Measurements from ENCODE around the gene RSBN1L.
"Not testable (repeated sequence)": the region's sequence is repeated elsewhere in the genome, so short reads cannot be mapped to it uniquely, and the experiment has no call there.

The RSBN1L gene

DNA sequence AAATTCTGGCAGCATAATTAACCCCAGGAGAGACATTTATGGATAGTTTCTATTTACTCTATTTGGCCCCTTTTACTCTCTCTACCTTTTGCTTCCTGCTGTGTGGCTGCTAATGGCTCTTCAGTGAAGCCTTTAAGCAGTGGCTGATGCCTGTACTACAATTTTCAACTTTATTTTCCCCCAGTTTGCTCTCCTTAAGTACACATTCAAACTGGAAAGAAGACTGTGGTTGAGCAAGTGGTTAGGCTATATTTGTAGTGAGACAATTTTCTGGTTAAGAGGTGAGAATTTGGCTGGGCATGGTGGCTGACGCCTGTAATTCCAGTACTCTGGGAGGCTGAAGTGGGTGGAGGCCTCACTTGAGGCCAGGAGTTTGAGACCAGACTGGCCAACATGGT is 8.5 kb upstream of the RSBN1L start:
- no peak for DNase-seq (ENCODE audit: low read depth)

DNA sequence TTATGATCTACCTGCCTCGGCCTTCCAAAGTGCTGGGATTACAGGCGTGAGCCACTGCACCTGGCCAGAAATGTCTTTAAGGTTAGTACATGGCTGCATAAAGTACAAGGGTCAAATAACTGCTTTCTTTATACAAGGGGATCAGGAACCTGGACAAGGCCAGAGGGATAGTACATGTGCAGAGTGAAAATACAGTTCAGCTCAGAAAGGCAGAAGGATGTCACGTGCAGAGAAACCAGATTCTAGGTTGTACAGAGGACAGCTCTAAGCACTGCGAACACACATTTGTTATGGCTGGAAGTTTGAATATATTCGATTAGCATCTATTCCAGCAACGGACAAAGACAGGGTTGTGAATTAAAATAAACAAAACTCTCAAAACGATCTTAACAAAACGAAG is 6.0 kb upstream of the RSBN1L start:
- no peak for DNase-seq (ENCODE audit: low read depth)

DNA sequence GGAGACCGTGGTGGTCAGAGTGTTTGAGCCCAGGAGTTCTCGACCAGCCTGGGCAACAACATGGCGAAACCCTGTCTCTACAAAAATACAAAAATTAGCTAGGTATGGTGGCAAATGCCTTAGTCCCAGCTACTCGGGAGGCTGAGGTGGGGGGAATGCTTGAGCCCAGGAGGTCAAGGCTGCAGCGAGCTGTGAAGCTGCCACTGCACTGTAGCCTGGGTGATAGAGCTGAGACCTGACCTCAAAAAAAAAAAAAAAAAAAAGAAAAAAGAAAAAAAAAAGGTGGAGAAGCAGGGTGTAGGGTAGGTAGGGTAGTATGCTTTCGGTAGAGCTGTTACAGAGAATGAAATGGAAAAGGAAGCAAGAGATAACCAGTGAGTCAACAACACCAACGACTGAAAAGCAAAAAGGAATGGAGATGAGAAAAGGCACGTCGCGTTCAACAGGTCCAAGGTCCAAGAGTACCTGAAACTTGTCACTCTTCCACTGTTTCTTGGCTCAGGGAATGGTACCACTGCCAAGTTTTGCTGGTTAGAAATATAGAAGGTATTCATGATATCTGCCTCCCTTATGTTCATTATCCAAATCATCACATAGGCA is 4.3 kb upstream of the RSBN1L start:
- no peak for DNase-seq (ENCODE audit: low read depth)

DNA sequence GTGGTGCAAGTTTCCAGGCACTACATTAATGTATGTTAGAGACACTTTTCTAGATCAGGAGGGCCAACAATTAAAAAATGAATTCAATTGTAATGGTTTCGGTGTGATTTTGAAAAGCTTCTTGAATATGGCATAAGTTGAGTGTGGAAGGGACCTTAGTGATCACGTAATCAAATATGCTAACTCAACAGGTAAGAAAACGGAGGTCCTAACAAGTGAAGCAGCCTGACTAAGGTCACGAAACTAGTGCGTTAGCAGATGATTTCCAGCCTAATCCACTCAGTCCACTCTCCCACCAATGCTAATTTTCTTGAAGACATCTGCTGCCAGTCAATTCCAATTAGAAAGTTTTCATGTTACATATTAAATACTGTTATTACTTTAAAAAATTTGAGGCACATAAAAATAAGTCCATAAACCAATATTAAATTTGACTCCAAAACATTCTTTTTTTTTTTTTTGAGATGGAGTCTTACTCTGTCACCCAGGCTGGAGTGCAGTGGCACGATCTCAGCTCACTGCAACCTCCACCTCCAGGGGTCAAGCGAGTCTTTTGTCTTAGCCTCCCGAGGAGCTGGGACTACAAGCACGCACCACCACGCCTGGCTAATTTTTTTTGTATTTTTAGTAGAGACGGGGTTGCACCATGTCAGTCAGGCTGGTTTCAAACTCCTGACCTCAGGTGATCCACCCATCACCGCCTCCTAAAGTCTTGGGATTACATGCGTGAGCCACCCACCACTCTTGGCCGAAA is 2.3 kb upstream of the RSBN1L start:
- no peak for DNase-seq (ENCODE audit: low read depth)

DNA sequence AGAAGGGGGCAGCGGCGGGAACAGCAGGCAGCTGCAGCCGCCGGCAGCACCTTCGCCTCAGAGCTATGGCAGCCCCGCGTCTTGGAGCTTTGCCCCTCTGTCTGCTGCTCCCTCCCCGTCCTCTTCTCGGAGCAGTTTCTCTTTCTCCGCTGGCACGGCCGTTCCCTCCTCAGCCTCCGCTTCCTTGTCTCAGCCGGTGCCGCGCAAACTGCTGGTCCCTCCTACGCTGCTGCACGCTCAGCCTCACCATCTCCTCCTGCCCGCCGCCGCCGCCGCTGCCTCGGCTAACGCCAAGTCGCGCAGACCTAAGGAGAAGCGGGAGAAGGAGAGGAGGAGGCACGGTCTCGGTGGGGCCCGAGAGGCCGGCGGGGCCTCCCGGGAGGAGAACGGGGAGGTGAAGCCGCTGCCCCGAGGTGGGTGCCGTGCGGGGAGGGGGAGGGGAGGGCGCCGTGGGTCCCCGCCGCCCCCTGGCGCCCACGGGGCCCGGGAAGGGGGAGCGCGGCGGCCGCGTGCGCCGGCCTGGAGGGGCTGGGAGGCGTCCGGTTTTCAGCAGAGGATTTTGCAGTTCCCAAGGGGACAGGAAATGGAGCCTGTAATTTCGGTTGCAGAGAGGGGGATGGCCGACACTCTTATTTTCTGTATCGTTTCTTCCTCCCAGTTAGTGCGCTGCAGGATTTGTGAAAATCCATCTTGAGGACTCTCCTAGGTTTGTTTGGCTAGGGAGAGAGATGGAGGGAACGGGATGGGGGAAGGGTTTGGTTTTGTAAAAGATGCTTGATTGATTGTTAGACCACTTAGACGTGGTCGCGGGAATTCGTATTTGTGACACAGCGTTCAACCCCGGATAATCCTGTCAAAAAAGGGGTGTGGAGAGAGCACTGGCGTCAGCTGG is 630 bp downstream of the RSBN1L start:
- DNase-seq (ENCODE audit: low read depth) = peak; percentile 37

DNA sequence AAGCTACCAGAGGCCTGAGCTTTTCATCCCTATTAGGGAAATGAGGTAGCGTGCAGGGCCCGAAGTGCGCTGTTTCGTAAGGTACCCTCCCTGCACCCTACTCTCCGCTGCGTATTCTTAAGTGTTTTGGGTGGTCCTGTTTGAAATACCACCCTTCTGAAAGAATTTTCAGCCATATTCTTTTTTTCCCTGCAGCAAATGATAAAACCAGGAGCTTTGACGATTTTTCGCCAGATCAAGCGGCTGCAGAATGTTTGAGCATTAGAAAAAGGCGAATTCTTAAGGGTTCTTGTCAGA is 1.2 kb downstream of the RSBN1L start:
- DNase-seq (ENCODE audit: low read depth) = peak; percentile 47

DNA sequence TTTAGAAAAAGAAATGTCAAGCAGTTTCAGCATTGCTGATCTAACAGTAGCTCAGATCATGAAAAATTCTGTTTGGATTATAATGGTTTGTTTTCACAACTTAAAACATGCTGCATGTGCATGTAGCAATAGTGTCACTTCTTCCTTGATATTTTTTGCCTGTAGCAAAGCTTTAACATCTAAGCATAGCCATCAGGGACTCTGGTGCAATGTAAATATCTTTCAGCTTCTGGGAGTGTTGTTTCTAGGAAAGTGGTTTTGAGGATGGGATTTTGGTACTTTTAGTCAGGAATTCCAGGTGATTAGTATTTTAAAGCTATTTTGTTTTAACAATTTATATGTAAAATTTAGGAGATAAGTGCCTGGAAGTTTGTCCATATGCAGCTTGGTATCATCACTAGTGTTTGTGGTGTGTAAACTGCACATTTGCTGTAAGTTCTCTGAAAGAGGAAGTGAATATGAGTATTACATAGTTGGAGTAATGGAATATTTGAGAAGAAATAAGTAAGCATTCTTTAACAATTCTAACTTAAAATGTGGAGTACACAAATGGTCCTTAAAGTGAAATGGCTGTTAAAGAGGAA is 1.9 kb downstream of the RSBN1L start:
- no peak for DNase-seq (ENCODE audit: low read depth)

DNA sequence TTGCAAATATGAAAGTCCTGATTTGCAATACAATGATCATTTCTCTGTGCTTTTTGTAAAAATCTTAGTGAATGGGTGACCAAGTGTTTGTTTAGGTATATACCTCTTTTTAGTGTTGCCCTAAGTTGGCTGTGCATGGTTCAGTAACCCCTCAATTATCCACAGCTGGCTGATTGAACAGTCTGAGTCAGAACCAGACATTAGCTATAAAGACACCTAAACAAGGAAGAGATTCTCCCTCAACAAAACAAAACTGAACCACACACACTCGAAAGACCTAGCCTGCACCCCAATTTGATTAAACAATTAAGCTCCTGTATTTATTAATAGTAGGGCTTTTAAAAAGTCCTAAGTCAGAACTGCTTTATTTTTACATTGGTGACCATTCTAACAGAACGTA is 2.8 kb downstream of the RSBN1L start:
- no peak for DNase-seq (ENCODE audit: low read depth)

DNA sequence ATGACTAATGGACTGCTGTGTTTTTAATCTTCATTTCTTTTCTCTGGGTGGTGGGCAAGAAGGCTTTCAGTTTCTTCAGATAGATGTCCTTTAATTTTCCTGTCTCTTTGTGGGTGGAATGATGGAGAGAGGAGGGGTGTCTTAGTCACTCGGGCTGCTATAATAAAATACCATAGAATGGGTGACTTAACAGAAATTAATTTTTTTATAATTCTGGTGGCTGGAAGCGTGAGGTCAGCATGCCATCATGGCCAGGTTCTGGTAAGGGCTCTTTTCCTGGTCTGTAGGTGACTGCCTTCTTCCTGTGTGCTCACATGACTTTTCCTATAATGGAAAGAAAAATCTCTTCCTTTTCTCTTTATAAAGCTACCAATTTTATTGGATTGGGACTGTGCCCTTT is 6.3 kb downstream of the RSBN1L start:
- no peak for DNase-seq (ENCODE audit: low read depth)

DNA sequence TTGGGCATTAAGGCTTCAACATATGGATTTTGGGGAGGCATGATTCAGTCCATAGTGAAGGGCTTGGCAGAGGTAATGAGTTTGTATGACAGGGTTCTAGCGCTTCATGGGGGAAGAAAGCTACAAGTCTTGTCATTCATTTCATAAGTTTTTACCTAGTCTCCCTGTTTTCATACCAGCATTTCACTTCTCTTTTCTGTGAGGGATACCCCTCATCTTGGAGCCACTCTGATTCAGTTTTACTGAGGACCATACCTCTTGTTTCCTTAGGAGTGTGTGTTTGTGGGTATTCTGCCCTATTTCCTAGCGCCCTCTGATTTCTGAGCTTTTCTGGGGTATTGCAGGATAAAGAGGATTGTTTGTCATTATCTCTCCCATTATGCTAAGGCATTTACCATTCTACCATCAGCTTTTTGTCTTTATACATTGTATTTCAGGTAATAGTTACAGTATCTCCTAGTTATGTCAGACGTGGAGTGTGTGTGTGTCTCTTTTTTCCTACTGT is 6.8 kb downstream of the RSBN1L start:
- DNase-seq (ENCODE audit: low read depth) = no peak

DNA sequence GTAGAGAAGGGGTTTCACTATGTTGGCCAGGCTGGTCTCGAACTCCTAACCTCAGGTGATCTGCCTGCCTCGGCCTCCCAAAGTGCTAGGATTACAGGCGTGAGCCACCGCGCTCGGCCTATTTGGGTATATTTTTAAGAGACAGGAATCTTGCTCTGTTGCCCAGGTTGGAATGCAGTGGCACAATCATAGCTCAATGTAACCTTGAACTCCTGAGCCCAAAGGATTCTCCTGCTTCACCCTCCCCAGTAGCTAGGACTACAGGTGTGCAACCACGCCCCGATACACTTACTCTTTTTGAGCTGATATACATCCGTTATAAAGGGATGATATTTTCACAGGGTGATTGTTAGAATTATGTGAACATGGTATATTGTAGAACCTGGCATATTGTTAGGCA is 7.4 kb downstream of the RSBN1L start:
- not testable (repeated sequence) for DNase-seq (ENCODE audit: low read depth)

DNA sequence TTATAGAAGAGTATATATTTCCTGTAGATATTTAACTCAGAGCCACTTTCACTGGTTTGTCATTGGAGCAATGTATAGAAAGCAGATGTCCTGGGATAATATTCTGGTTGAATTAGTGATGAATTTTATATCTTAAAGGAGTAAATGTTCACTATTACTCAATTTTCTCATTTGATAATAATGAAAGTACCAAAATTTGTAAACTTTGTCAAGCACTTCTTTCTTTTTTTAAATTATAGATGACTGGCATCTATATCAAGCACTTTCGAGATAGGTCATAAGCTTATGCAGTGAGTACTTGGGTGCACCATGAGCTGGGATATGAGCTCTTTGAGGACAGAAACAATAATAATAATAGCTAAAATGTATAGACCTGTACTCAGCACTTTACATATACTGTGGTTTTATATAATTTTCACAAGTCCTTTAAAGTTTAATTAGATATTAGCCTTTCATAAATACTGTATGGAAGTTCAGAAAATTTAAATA is 11.3 kb downstream of the RSBN1L start:
- no peak for DNase-seq (ENCODE audit: low read depth)

DNA sequence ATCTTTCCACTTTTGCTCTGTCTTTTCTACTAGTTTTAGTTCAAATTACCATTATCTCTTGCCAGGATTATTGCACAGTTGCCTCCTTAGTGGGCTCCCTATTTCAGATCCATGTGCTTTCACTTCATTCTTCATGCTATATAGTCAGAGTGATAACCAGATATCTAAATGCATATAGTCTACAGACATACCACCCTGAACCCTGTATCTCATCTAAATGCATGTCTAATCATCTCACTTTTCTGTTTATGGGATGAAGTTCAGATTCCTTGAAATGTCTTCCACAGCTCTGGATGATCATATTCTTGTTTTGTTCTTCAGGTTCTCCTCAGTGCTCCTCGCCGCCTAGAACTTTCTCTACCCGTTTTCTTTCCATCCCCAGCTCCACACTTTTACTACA is 13.8 kb downstream of the RSBN1L start:
- DNase-seq (ENCODE audit: low read depth) = no peak

DNA sequence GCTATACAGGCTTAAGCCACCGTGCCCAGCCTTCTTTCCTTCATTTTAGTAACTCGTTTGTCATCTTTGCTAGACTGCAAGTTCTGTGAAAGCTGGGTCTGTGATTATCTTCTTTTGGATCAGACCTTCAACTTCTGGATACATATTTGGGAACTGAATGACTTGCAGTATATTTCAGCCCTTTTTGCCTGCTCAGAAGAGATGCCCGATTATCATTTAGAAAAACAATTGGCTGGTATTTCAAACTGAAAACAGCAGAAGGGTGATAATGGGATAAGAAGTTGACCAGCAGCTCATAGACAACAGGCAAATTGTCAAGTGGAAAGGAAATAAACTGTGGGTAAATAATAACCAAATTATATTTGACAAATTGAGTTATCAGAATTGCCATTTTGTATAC is 14.6 kb downstream of the RSBN1L start:
- DNase-seq (ENCODE audit: low read depth) = no peak

DNA sequence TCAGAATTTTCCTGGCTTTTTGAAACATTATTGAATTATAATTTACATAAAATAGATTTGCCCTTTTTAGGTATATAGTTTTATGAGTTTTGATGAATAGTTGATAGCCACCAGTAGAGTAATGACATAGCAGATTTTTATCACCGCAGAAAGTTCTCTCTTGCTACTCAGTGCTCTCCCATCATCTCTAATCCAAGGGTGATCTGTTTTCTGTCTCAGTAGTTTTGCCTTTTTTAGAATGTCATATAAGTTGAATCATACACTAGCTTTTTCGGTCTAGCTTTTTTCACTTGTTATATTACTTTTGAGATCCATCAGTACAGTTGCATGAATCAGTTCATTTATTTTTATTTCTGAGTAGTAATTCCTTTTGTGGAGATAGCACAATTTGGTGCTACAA is 17.9 kb downstream of the RSBN1L start:
- DNase-seq (ENCODE audit: low read depth) = peak; percentile 90

DNA sequence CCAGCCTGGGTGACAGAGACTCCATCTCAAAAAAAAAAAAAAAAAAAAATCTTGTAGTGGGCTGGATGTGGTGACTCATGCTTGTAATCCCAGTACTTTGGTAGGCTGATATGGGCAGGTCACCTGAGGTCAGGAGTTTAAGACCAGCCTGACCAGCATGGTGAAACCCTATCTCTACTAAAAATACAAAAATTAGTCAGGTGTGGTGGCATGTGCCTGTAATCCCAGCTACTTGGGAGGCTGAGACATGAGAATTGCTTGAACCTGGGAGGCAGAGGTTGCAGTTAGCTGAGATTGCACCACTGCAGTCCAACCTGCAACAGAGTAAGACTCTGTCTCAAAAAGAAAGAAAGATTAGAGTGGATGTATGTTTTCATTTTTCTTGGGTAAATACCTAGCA is 18.7 kb downstream of the RSBN1L start:
- peak; percentile 81 for DNase-seq (ENCODE audit: low read depth)

DNA sequence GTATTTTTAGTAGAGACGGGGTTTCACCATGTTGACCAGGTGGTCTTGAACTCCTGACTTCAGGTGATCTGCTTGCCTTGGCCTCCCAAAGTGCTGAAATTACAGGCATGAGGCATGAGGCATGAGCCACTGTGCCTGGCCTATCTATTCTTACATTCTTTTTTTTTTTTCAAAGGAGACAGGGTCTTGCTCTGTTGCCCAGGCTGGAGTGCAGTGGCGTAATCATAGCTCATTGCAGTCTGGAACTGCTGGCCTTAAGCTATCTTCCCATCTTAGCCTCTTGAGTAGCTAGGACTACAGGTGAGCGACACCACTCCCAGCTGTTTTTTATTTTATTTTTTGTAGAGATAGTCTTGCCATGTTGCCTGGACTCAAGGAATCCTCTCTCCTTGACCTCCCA is 20.5 kb downstream of the RSBN1L start:
- no peak for DNase-seq (ENCODE audit: low read depth)

DNA sequence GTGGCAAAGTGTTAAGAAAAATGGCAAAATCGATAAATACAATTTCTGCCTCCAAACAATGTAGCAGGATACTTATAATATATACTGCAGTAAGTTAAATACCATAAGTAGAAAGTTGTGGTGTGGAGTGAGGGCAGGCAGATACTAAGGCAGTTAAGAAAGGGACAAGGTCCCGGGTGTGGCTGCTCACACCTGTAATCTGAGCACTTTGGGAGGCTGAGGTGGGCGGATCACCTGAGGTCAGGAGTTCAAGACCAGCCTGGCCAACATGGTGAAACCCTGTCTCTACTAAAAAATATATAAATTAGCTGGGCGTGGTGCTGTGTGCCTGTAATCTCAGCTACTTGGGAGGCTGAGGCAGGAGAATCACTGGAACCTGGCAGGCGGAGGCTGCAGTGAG is 21.3 kb downstream of the RSBN1L start:
- DNase-seq (ENCODE audit: low read depth) = not testable (repeated sequence)

DNA sequence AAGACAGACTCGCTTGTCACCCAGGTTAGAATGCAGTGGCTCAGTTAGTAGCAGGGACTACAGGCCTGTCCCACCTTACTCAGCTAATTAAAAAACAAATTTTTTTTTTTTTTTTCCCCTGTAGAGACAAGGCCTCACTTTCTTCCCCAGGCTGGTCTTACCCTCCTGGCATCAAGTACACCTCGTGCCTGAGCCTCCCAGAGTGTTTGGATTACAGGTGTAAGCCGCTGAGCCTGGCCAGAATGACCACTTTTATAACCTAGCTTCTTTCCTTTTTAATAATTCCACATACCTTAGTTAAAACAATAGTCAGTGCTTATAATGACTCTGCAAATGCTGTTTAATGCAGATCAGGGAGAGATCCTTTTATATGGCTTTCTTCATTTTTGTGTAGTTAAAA is 31.3 kb downstream of the RSBN1L start:
- no peak for DNase-seq (ENCODE audit: low read depth)

DNA sequence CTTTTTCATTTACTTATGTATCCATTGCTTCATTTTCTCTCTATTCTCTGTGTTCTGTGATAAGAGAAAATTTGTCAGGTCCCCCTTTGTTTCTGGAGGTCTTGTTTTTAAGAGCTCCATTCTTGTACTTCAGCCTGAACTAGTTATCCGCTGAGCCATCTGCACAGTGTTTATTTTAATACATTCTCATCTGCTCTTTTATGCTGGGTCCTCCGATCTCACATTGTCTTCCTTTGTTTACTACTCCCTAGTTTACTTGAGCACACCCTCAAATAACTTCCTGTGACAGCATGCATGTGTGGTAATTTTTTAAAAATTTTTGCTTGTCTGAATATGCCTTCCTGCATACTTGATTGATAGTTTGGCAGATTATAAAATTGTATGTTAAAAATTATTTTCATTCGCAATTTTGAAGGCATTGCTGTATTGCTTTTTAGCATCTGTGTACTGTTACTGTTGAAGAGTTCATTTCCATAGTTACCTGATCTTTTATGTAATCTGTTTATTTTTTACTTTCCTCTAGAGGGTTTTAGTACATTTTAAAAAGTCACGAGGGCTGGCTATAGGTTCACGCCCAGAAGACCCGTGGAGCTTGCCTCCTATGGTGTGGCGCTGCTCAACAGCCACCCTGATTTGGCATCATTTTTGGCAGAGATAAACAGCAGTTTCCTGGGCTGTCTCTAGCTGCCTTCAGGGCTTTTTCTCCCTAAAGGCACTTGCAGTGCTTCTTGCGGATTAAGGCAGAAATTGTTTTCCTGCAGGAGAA is 31.9 kb downstream of the RSBN1L start:
- DNase-seq (ENCODE audit: low read depth) = peak; percentile 42

DNA sequence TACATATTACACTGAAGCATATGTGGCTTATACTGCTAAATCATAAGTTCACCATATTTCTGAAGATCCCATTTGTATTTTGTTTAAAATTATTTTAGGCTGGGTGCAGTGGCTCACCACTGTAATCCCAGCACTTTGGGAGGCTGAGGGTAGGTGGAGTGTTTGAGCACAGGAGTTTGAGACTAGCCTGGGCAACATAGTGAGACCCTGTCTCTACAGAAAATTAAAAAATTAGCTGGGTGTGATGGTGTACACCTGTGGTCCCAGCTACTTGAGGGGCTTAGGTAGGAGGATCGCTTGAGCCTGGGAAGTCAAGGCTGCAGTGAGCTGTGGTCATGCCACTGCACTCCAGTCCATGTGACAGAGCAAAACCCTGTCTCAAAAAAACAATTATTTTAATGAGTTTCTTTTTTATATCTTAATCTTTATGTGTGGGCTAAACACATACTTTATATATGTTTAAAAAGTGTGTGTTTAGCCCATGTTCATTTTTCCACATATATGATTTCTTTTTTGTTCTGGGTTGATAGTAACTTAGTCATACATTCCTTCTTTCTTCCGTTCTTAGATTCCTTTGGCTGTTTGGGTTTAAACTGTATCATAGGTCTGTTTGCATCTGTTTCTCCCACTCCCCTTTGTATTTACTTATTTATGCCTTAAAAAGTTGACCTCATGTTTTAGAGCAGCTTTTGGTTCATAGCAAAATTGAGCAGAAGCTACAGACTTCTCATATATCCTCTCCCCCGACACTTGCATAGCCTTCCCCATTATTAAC is 33.5 kb downstream of the RSBN1L start:
- DNase-seq (ENCODE audit: low read depth) = peak; percentile 30
